Measurements from ENCODE around the gene ACER1. TPM values are rescaled to one million over a fixed set of nuclear protein-coding genes. Genes with fewer than 3 reads are reported as not detected.

ACER1 gene
- total RNA-seq, 1 donor from 2014 or later, result not detected

GRCh38 chr19:6275170-6275744 is 58.2 kb downstream of the ACER1 start:
- Mint-ChIP-seq H3K27me3 (ENCODE audit: low read depth) (no peaks in the 10 kb centered on the region), H3K4me1 (peaks cover 86% of the 10 kb centered on the region), H3K9me3 (no peaks in the 10 kb centered on the region), H3K36me3 (peaks cover 8% of the 10 kb centered on the region), H3K4me3 (no peak overlapping the region), H3K27ac (peak overlapping the region; percentile 30)
- DNase-seq (ENCODE audit: low spot score in 2 of 2, unreplicated experiment in 2 of 2), result no peak
- no peak for TF ChIP-seq CTCF (IDR thresholded peaks at IDR 0.05; ENCODE audit: unreplicated experiment)

- DNase-seq (ENCODE audit: low spot score in 2 of 2, unreplicated experiment in 2 of 2), result no peak
- Mint-ChIP-seq H3K9me3 (no peaks in the 10 kb centered on the region), H3K27me3 (ENCODE audit: low read depth) (no peaks in the 10 kb centered on the region), H3K4me3 (no peak overlapping the region), H3K27ac (peak overlapping the region; percentile 92), H3K36me3 (peaks cover 13% of the 10 kb centered on the region), H3K4me1 (peaks cover 87% of the 10 kb centered on the region)
- no peak for TF ChIP-seq CTCF (IDR thresholded peaks at IDR 0.05; ENCODE audit: unreplicated experiment)
Measured at GRCh38 chr19:6274756-6275155, 58.7 kb downstream of the ACER1 start.

- Mint-ChIP-seq H3K4me3 (peak overlapping the region; percentile 52), H3K36me3 (peaks cover 16% of the 10 kb centered on the region), H3K4me1 (peaks cover 86% of the 10 kb centered on the region), H3K9me3 (no peaks in the 10 kb centered on the region), H3K27ac (peak overlapping the region; percentile 92), H3K27me3 (ENCODE audit: low read depth) (no peaks in the 10 kb centered on the region)
- no peak for TF ChIP-seq CTCF (IDR thresholded peaks at IDR 0.05; ENCODE audit: unreplicated experiment)
- DNase-seq (ENCODE audit: low spot score in 2 of 2, unreplicated experiment in 2 of 2), result no peak
Measured at GRCh38 chr19:6273701-6274601, 59.5 kb downstream of the ACER1 start.

GRCh38 chr19:6272913-6273600 is 60.4 kb downstream of the ACER1 start:
- Mint-ChIP-seq H3K9me3 (no peaks in the 10 kb centered on the region), H3K36me3 (peaks cover 16% of the 10 kb centered on the region), H3K27me3 (ENCODE audit: low read depth) (no peaks in the 10 kb centered on the region), H3K27ac (peak overlapping the region; percentile 92), H3K4me3 (peak overlapping the region; percentile 53), H3K4me1 (peaks cover 78% of the 10 kb centered on the region)
- no peak for DNase-seq (ENCODE audit: low spot score in 2 of 2, unreplicated experiment in 2 of 2)
- no peak for TF ChIP-seq CTCF (IDR thresholded peaks at IDR 0.05; ENCODE audit: unreplicated experiment)

- no peak for DNase-seq (ENCODE audit: low spot score in 2 of 2, unreplicated experiment in 2 of 2)
- Mint-ChIP-seq H3K4me3 (peak overlapping the region; percentile 53), H3K27ac (peak overlapping the region; percentile 92), H3K27me3 (ENCODE audit: low read depth) (no peaks in the 10 kb centered on the region), H3K9me3 (no peaks in the 10 kb centered on the region), H3K4me1 (peaks cover 71% of the 10 kb centered on the region), H3K36me3 (peaks cover 20% of the 10 kb centered on the region)
- no peak for TF ChIP-seq CTCF (IDR thresholded peaks at IDR 0.05; ENCODE audit: unreplicated experiment)
Measured at GRCh38 chr19:6272411-6272791, 61.0 kb downstream of the ACER1 start.

Measured in mesothelial cell of epicardium (in vitro differentiated cells).